Muscle of back (tissue), 11 donors: ENCODE results near the gene UQCR11. TPM values are rescaled to one million over a fixed set of nuclear protein-coding genes. Genes with fewer than 3 reads are reported as not detected.

Experiments
- DNase-seq, 3 donors: peaks; one replicate each; pipeline versions ENCODE4 v3.0.0 to v3.0.0-alpha.2; 2013
- polyA plus RNA-seq, 10 donors: library from polyadenylated mRNA; unstranded; fragments of 120-200 nt; gene quantifications; one replicate each; pipeline ENCODE4 v1.2.1, GENCODE V29; 2013; ENCODE audit not compliant: insufficient read length in 10 of 10

Gene UQCR11
- polyA plus RNA-seq, 10 donors = 103 to 166 (median 121) TPM

- DNase-seq = peak; percentile 92 to 96 (median 95)
Measured at GRCh38 chr19:1592755-1593500, 12.3 kb downstream of the UQCR11 start, which contains the start of gene MBD3. MBD3 (minus strand) TSS chr19:1592865; CDS start chr19:1592631, 234 bp downstream.

GRCh38 chr19:1592024-1592754 lies 13.1 kb downstream of the UQCR11 start:
- peak; percentile 92 to 95 (median 94) for DNase-seq

- peak in 2 of 3 donors; percentile 19 to 57 for DNase-seq
Measured at GRCh38 chr19:1591421-1592023, 13.7 kb downstream of the UQCR11 start.

GRCh38 chr19:1590641-1591397 lies 14.4 kb downstream of the UQCR11 start:
- no peak for DNase-seq

- DNase-seq = no peak
Measured at GRCh38 chr19:1587872-1588271, 17.4 kb downstream of the UQCR11 start.

GRCh38 chr19:1585243-1585580 lies 20.1 kb downstream of the UQCR11 start:
- no peak for DNase-seq

- no peak for DNase-seq
Measured at GRCh38 chr19:1584500-1585242, 20.6 kb downstream of the UQCR11 start.

GRCh38 chr19:1582201-1582600 lies 23.1 kb downstream of the UQCR11 start:
- no peak for DNase-seq

GRCh38 chr19:1580957-1581356 lies 24.3 kb downstream of the UQCR11 start:
- DNase-seq = no peak

GRCh38 chr19:1580382-1580781 lies 24.9 kb downstream of the UQCR11 start:
- DNase-seq = no peak

GRCh38 chr19:1579222-1579621 lies 26.0 kb downstream of the UQCR11 start:
- no peak for DNase-seq

- no peak for DNase-seq
Measured at GRCh38 chr19:1577929-1578618, 27.2 kb downstream of the UQCR11 start.

- DNase-seq = no peak
Measured at GRCh38 chr19:1577090-1577928, 28.0 kb downstream of the UQCR11 start.

- DNase-seq = no peak
Measured at GRCh38 chr19:1576242-1577089, 28.8 kb downstream of the UQCR11 start.

GRCh38 chr19:1575323-1576241 lies 29.7 kb downstream of the UQCR11 start:
- no peak for DNase-seq

- no peak for DNase-seq
Measured at GRCh38 chr19:1574354-1575136, 30.7 kb downstream of the UQCR11 start.

GRCh38 chr19:1572795-1573194 lies 32.5 kb downstream of the UQCR11 start:
- DNase-seq = no peak
